ENCODE results near the gene NAA10.
A peak's percentile ranks its signal among the peaks of the same experiment; 100 is the strongest.

The NAA10 gene

GRCh38 chrX:153947009-153947769 is 12.4 kb upstream of the NAA10 start:
- peak overlapping the region; percentile 87 for H3K27ac Mint-ChIP-seq
- H3K27me3 Mint-ChIP-seq (ENCODE audit: low read depth) = no peaks in the 10 kb centered on the region
- peaks cover 17% of the 10 kb centered on the region for H3K36me3 Mint-ChIP-seq (ENCODE audit: low read depth)
- peak overlapping the region; percentile 3 for H3K4me3 Mint-ChIP-seq
- H3K4me1 Mint-ChIP-seq (ENCODE audit: low read depth) = peaks cover 14% of the 10 kb centered on the region
- H3K9me3 Mint-ChIP-seq = no peaks in the 10 kb centered on the region

- no peaks in the 10 kb centered on the region for H3K27me3 Mint-ChIP-seq (ENCODE audit: low read depth)
- peaks cover 14% of the 10 kb centered on the region for H3K36me3 Mint-ChIP-seq (ENCODE audit: low read depth)
- no peaks in the 10 kb centered on the region for H3K9me3 Mint-ChIP-seq
- no peak overlapping the region for H3K4me3 Mint-ChIP-seq
- H3K4me1 Mint-ChIP-seq (ENCODE audit: low read depth) = peaks cover 16% of the 10 kb centered on the region
- H3K27ac Mint-ChIP-seq = no peak overlapping the region
These were observed 11.4 kb upstream of the NAA10 start for GRCh38 chrX:153945956-153946943.

- Mint-ChIP-seq H3K4me3 (peak overlapping the region; percentile 85), H3K27me3 (ENCODE audit: low read depth) (no peaks in the 10 kb centered on the region), H3K36me3 (ENCODE audit: low read depth) (peaks cover 9% of the 10 kb centered on the region), H3K4me1 (ENCODE audit: low read depth) (peaks cover 14% of the 10 kb centered on the region), H3K27ac (no peak overlapping the region), H3K9me3 (no peaks in the 10 kb centered on the region)
These were observed 9.9 kb upstream of the NAA10 start for GRCh38 chrX:153944800-153945150.

- H3K9me3 Mint-ChIP-seq = no peaks in the 10 kb centered on the region
- H3K4me1 Mint-ChIP-seq (ENCODE audit: low read depth) = peaks cover 10% of the 10 kb centered on the region
- H3K4me3 Mint-ChIP-seq = peak within 1 kb of the TSS; percentile 85
- H3K27ac Mint-ChIP-seq = peak within 1 kb of the TSS; percentile 75
- no peaks in the 10 kb centered on the region for H3K27me3 Mint-ChIP-seq (ENCODE audit: low read depth)
- H3K36me3 Mint-ChIP-seq (ENCODE audit: low read depth) = peaks cover 8% of the 10 kb centered on the region
These were observed 9.4 kb upstream of the NAA10 start, which contains the start of gene RENBP for GRCh38 chrX:153944140-153944799. Gene RENBP (minus strand): TSS chrX:153944643. CDS start chrX:153944610, 33 bp downstream.

- Mint-ChIP-seq H3K36me3 (ENCODE audit: low read depth) (peaks cover 9% of the 10 kb centered on the region), H3K9me3 (no peaks in the 10 kb centered on the region), H3K4me3 (peak overlapping the region; percentile 70), H3K27ac (peak overlapping the region; percentile 63), H3K27me3 (ENCODE audit: low read depth) (no peaks in the 10 kb centered on the region), H3K4me1 (ENCODE audit: low read depth) (peaks cover 7% of the 10 kb centered on the region)
These were observed 6.8 kb upstream of the NAA10 start for GRCh38 chrX:153941336-153942252.

GRCh38 chrX:153939573-153939972 is 4.7 kb upstream of the NAA10 start:
- Mint-ChIP-seq H3K9me3 (no peaks in the 10 kb centered on the region), H3K27me3 (ENCODE audit: low read depth) (no peaks in the 10 kb centered on the region), H3K4me3 (no peak overlapping the region), H3K4me1 (ENCODE audit: low read depth) (peaks cover 8% of the 10 kb centered on the region), H3K36me3 (ENCODE audit: low read depth) (peaks cover 9% of the 10 kb centered on the region), H3K27ac (no peak overlapping the region)

- Mint-ChIP-seq H3K4me1 (ENCODE audit: low read depth) (peaks cover 12% of the 10 kb centered on the region), H3K27me3 (ENCODE audit: low read depth) (no peaks in the 10 kb centered on the region), H3K27ac (no peak overlapping the region), H3K36me3 (ENCODE audit: low read depth) (peaks cover 7% of the 10 kb centered on the region), H3K9me3 (no peaks in the 10 kb centered on the region), H3K4me3 (no peak overlapping the region)
These were observed 3.5 kb upstream of the NAA10 start for GRCh38 chrX:153938226-153938786.

GRCh38 chrX:153937056-153937455 is 2.2 kb upstream of the NAA10 start:
- H3K27me3 Mint-ChIP-seq (ENCODE audit: low read depth) = no peaks in the 10 kb centered on the region
- H3K36me3 Mint-ChIP-seq (ENCODE audit: low read depth) = peaks cover 7% of the 10 kb centered on the region
- peaks cover 12% of the 10 kb centered on the region for H3K4me1 Mint-ChIP-seq (ENCODE audit: low read depth)
- no peak overlapping the region for H3K27ac Mint-ChIP-seq
- H3K4me3 Mint-ChIP-seq = no peak overlapping the region
- H3K9me3 Mint-ChIP-seq = no peaks in the 10 kb centered on the region

- Mint-ChIP-seq H3K4me3 (peak overlapping the region; percentile 67), H3K9me3 (no peaks in the 10 kb centered on the region), H3K27ac (peak overlapping the region; percentile 45), H3K4me1 (ENCODE audit: low read depth) (peaks cover 9% of the 10 kb centered on the region), H3K36me3 (ENCODE audit: low read depth) (peaks cover 11% of the 10 kb centered on the region), H3K27me3 (ENCODE audit: low read depth) (no peaks in the 10 kb centered on the region)
These were observed 552 bp upstream of the NAA10 start for GRCh38 chrX:153935326-153935851.

- peak overlapping the region; percentile 41 for H3K27ac Mint-ChIP-seq
- no peaks in the 10 kb centered on the region for H3K9me3 Mint-ChIP-seq
- peaks cover 11% of the 10 kb centered on the region for H3K36me3 Mint-ChIP-seq (ENCODE audit: low read depth)
- no peaks in the 10 kb centered on the region for H3K27me3 Mint-ChIP-seq (ENCODE audit: low read depth)
- H3K4me1 Mint-ChIP-seq (ENCODE audit: low read depth) = peaks cover 9% of the 10 kb centered on the region
- H3K4me3 Mint-ChIP-seq = peak overlapping the region; percentile 81
These were observed 582 bp downstream of the NAA10 start for GRCh38 chrX:153934148-153934761.

GRCh38 chrX:153933748-153934147 is 1.1 kb downstream of the NAA10 start:
- H3K27me3 Mint-ChIP-seq (ENCODE audit: low read depth) = no peaks in the 10 kb centered on the region
- H3K4me3 Mint-ChIP-seq = peak overlapping the region; percentile 81
- H3K9me3 Mint-ChIP-seq = no peaks in the 10 kb centered on the region
- peaks cover 11% of the 10 kb centered on the region for H3K36me3 Mint-ChIP-seq (ENCODE audit: low read depth)
- H3K4me1 Mint-ChIP-seq (ENCODE audit: low read depth) = peaks cover 12% of the 10 kb centered on the region
- H3K27ac Mint-ChIP-seq = peak overlapping the region; percentile 41

GRCh38 chrX:153932220-153932915 is 2.5 kb downstream of the NAA10 start:
- Mint-ChIP-seq H3K9me3 (no peaks in the 10 kb centered on the region), H3K36me3 (ENCODE audit: low read depth) (peaks cover 6% of the 10 kb centered on the region), H3K27ac (no peak overlapping the region), H3K4me1 (ENCODE audit: low read depth) (peaks cover 12% of the 10 kb centered on the region), H3K27me3 (ENCODE audit: low read depth) (no peaks in the 10 kb centered on the region), H3K4me3 (no peak overlapping the region)

Data from T-helper 1 cell treated with Interleukin-12 subunit alpha and Interleukin-12 subunit beta and Interleukin-4 antibody, amounts not matched to agents 30 μg/mL and 1 μg/mL, for 36 hours (primary cell).